OCI-LY3 (cell line): Measurements from ENCODE around the gene CHST15.

Experiments used
- H2AFZ ChIP-seq: fragments of 200-600, 300-600 bp; shearing (Covaris generic); 2 replicates; pipeline ENCODE4 v1.6.0; 2014; ENCODE audit warnings: antibody characterized with exemption, low read depth, low read length
- H3K27ac ChIP-seq: fragments of 200-600, 300-600 bp; sonication (generic); 2 replicates; pipeline ENCODE4 v1.5.1; 2014; ENCODE audit warnings: mild to moderate bottlenecking, low read length, moderate library complexity, mixed read lengths
- H3K27me3 ChIP-seq: fragments of 200-600, 300-600 bp; sonication (generic); 2 replicates; pipeline ENCODE4 v1.6.1; 2014; ENCODE audit warnings: low read depth, low read length, mixed read lengths
- H3K36me3 ChIP-seq: fragments of 200-600, 300-600 bp; sonication (generic); replicated peaks from 2 replicates; pipeline ENCODE3; 2014; ENCODE audit warnings: low read depth, low read length, mixed read lengths
- H3K4me1 ChIP-seq: fragments of 300-600, 200-600 bp; sonication (generic); 2 replicates; pipeline ENCODE4 v1.6.1; 2014; ENCODE audit warnings: low read length, mixed read lengths
- H3K4me2 ChIP-seq: fragments of 200-600, 300-600 bp; sonication (generic); 2 replicates; pipeline ENCODE4 v1.6.1; 2014; ENCODE audit warnings: low read length, mixed read lengths
- H3K4me3 ChIP-seq: fragments of 300-600, 200-600 bp; sonication (generic); 2 replicates; pipeline ENCODE4 v1.5.1; 2014; ENCODE audit warnings: antibody characterized with exemption, mild to moderate bottlenecking, low read length, moderate library complexity
- H3K79me2 ChIP-seq: fragments of 300-600, 200-600 bp; shearing (Covaris generic); 2 replicates; pipeline ENCODE4 v1.6.1; 2014; ENCODE audit warnings: mild to moderate bottlenecking, low read length, mixed read lengths
- H3K9ac ChIP-seq: fragments of 300-600, 200-600 bp; shearing (Covaris generic); 2 replicates; pipeline ENCODE4 v1.6.0; 2014; ENCODE audit warnings: mild to moderate bottlenecking, low read length, moderate library complexity
- H3K9me3 ChIP-seq: fragments of 200-600, 300-600 bp; shearing (Covaris generic); 2 replicates; pipeline ENCODE4 v1.6.1; 2014; ENCODE audit warnings: low read length, mixed read lengths; ENCODE audit not compliant: insufficient read depth
- H4K20me1 ChIP-seq: fragments of 200-600, 300-600 bp; sonication (generic); 2 replicates; pipeline ENCODE4 v1.6.1; 2016; ENCODE audit warnings: low read length, mixed read lengths; ENCODE audit not compliant: insufficient read depth
- CTCF ChIP-seq: fragments of 200-600, 300-600 bp; sonication (generic); IDR thresholded peaks from 2 replicates; pipeline ENCODE4 v1.5.1; 2014; ENCODE audit warnings: antibody characterized with exemption, low read length, low read depth
- EZH2phosphoT487 ChIP-seq: fragments of 200-600 bp; shearing (Covaris generic); IDR thresholded peaks from 2 replicates; pipeline ENCODE4 v1.6.1; 2018; ENCODE audit warnings: antibody characterized with exemption, mixed run types, low read depth

CHST15 gene

GRCh38 chr10:124132306-124132705 is 38.9 kb upstream of the CHST15 start:
- no peaks in the 10 kb centered on the region for H3K79me2 ChIP-seq
- peaks cover 18% of the 10 kb centered on the region; the same call in 1 of the 2 replicates for H3K27me3 ChIP-seq
- H4K20me1 ChIP-seq: no peaks in the 10 kb centered on the region
- no peak overlapping the region for H3K4me2 ChIP-seq
- H3K36me3 ChIP-seq: no peaks in the 10 kb centered on the region
- no peak overlapping the region for H2AFZ ChIP-seq
- H3K9ac ChIP-seq: no peak overlapping the region
- H3K4me1 ChIP-seq: no peaks in the 10 kb centered on the region
- no peak overlapping the region for H3K27ac ChIP-seq
- H3K4me3 ChIP-seq: no peak overlapping the region
- TF ChIP-seq CTCF (no peak), EZH2phosphoT487 (no peak)
- no peaks in the 10 kb centered on the region for H3K9me3 ChIP-seq

DNA sequence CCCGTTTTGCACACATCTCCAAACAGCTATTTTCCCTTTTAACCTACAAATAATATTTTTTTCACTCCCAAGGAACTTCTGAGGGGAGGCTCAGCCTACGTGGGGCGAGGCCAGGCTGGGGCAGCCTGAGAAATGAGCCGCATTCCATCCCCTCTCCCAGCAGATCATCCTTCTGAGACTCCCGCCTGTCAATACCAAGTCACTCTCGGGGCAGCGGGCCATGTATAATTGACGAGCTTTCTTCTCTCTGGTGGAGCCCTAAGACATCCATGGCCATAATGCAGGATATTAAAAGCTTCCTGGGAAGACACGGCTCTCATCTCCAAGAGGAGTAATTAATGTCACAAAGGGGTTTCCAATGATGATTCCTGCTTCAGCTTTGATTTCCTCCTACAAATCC is 37.8 kb upstream of the CHST15 start:
- Histone ChIP-seq H3K36me3 (no peaks in the 10 kb centered on the region), H3K9ac (no peak overlapping the region), H3K4me1 (no peaks in the 10 kb centered on the region), H3K4me3 (no peak overlapping the region), H3K27me3 (peaks cover 18% of the 10 kb centered on the region; the same call in 1 of the 2 replicates), H3K79me2 (no peaks in the 10 kb centered on the region), H2AFZ (no peak overlapping the region), H3K27ac (no peak overlapping the region), H4K20me1 (no peaks in the 10 kb centered on the region), H3K4me2 (no peak overlapping the region), H3K9me3 (no peaks in the 10 kb centered on the region)
- no peak for TF ChIP-seq EZH2phosphoT487
- TF ChIP-seq CTCF: no peak

DNA sequence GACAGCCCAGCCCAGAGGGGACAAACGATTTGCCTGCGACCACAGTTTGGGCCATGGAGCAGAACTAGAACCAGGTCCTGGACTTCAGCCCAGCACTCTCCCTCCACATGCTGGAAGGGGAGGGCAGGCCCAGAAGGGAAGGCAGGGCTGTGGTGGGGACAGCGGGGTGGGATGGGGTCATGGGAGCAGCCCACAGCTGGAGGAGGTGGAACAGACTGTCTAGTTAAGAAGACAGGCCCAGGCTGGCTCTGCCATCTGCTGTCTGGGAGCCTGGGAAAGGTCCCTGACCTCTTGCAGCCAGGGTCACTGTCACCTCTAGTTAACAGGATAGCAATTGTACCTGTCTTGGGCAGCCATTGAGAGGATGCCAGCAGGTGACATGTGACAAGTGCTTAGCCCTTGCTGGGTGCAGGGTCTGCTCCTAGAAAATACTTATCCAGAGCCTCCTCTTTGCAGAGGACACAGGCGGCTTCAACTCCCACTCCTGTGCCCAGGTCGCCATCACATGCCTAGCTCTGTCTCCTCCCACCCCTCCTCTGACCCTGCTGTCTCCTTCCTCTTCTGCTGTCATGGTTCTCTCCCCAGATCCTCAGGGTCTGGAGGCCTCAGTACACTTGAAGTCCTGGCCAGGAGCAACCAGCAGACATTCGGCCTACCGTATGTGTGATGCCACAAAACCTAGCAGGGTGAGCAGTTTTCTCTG is 37.0 kb upstream of the CHST15 start:
- no peaks in the 10 kb centered on the region for H3K36me3 ChIP-seq
- no peak overlapping the region for H3K4me2 ChIP-seq
- H3K9ac ChIP-seq: no peak overlapping the region
- peaks cover 19% of the 10 kb centered on the region; the same call in 1 of the 2 replicates for H3K27me3 ChIP-seq
- no peaks in the 10 kb centered on the region for H3K79me2 ChIP-seq
- no peaks in the 10 kb centered on the region for H3K9me3 ChIP-seq
- H4K20me1 ChIP-seq: no peaks in the 10 kb centered on the region
- H2AFZ ChIP-seq: no peak overlapping the region
- H3K4me3 ChIP-seq: no peak overlapping the region
- H3K4me1 ChIP-seq: peaks cover 2% of the 10 kb centered on the region; the same call in 1 of the 2 replicates
- H3K27ac ChIP-seq: no peak overlapping the region
- no peak for TF ChIP-seq CTCF
- no peak for TF ChIP-seq EZH2phosphoT487

- Histone ChIP-seq H3K36me3 (no peaks in the 10 kb centered on the region), H4K20me1 (no peaks in the 10 kb centered on the region), H3K4me3 (no peak overlapping the region), H3K9ac (no peak overlapping the region), H3K4me1 (peaks cover 11% of the 10 kb centered on the region), H2AFZ (no peak overlapping the region), H3K79me2 (no peaks in the 10 kb centered on the region), H3K27me3 (peaks cover 20% of the 10 kb centered on the region; the same call in 1 of the 2 replicates), H3K9me3 (no peaks in the 10 kb centered on the region), H3K27ac (no peak overlapping the region), H3K4me2 (no peak overlapping the region)
- TF ChIP-seq CTCF (no peak), EZH2phosphoT487 (no peak)
Measured at GRCh38 chr10:124129471-124129870, 36.1 kb upstream of the CHST15 start.
